Measurements from ENCODE around the gene MAVS.

The MAVS gene

GRCh38 chr20:3846378-3846739, 275 bp upstream of the MAVS start:
- Histone ChIP-seq H3K79me2 (ENCODE audit: insufficient read depth, low read length) (peaks cover 26% of the 10 kb centered on the region), H3K9ac (ENCODE audit: low read length) (peak overlapping the region; percentile 86), H3K36me3 (ENCODE audit: low read length) (no peaks in the 10 kb centered on the region), H3K9me3 (ENCODE audit: insufficient read depth, low read length) (no peaks in the 10 kb centered on the region), H2AFZ (ENCODE audit: low read depth, low read length, severe bottlenecking) (peak overlapping the region; percentile 74), H3K9me2 (replicated peaks; ENCODE audit: insufficient read depth, low read length) (no peaks in the 10 kb centered on the region), H3K27ac (ENCODE audit: low read depth, low read length) (no peak overlapping the region), H4K20me1 (ENCODE audit: low read depth, low read length) (no peaks in the 10 kb centered on the region), H3F3A (ENCODE audit: insufficient read depth) (peaks cover 5% of the 10 kb centered on the region; the same call in 1 of the 2 replicates), H3K4me2 (ENCODE audit: low read depth, low read length, poor library complexity, severe bottlenecking) (peak overlapping the region; percentile 94), H3K4me3 (ENCODE audit: insufficient read depth, low read length, poor library complexity, severe bottlenecking) (peak overlapping the region; percentile 71), H3K27me3 (ENCODE audit: low read length) (no peaks in the 10 kb centered on the region)
- TF ChIP-seq EZH2phosphoT487 (conservative IDR thresholded peaks at IDR 0.05; ENCODE audit: low read length): no peak
- TF ChIP-seq, protein P1, sequence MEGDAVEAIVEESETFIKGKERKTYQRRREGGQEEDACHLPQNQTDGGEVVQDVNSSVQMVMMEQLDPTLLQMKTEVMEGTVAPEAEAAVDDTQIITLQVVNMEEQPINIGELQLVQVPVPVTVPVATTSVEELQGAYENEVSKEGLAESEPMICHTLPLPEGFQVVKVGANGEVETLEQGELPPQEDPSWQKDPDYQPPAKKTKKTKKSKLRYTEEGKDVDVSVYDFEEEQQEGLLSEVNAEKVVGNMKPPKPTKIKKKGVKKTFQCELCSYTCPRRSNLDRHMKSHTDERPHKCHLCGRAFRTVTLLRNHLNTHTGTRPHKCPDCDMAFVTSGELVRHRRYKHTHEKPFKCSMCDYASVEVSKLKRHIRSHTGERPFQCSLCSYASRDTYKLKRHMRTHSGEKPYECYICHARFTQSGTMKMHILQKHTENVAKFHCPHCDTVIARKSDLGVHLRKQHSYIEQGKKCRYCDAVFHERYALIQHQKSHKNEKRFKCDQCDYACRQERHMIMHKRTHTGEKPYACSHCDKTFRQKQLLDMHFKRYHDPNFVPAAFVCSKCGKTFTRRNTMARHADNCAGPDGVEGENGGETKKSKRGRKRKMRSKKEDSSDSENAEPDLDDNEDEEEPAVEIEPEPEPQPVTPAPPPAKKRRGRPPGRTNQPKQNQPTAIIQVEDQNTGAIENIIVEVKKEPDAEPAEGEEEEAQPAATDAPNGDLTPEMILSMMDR (IDR thresholded peaks at IDR 0.05; ENCODE audit: insufficient read depth, low read length, poor library complexity, severe bottlenecking): no peak

GRCh38 chr20:3847429-3847940, 851 bp downstream of the MAVS start:
- peaks cover 5% of the 10 kb centered on the region; the same call in 1 of the 2 replicates for H3F3A ChIP-seq (ENCODE audit: insufficient read depth)
- no peaks in the 10 kb centered on the region for H3K9me3 ChIP-seq (ENCODE audit: insufficient read depth, low read length)
- peak overlapping the region; percentile 86 for H3K9ac ChIP-seq (ENCODE audit: low read length)
- H3K9me2 ChIP-seq (replicated peaks; ENCODE audit: insufficient read depth, low read length): no peaks in the 10 kb centered on the region
- no peaks in the 10 kb centered on the region for H3K27me3 ChIP-seq (ENCODE audit: low read length)
- H3K4me2 ChIP-seq (ENCODE audit: low read depth, low read length, poor library complexity, severe bottlenecking): peak overlapping the region; percentile 94
- peak overlapping the region; percentile 74 for H2AFZ ChIP-seq (ENCODE audit: low read depth, low read length, severe bottlenecking)
- H3K4me3 ChIP-seq (ENCODE audit: insufficient read depth, low read length, poor library complexity, severe bottlenecking): peak overlapping the region; percentile 71
- no peak for TF ChIP-seq EZH2phosphoT487 (conservative IDR thresholded peaks at IDR 0.05; ENCODE audit: low read length)
- TF ChIP-seq, protein P1 (IDR thresholded peaks at IDR 0.05; ENCODE audit: insufficient read depth, low read length, poor library complexity, severe bottlenecking): no peak
- H3K79me2 ChIP-seq (ENCODE audit: insufficient read depth, low read length): peaks cover 26% of the 10 kb centered on the region
- no peaks in the 10 kb centered on the region for H3K36me3 ChIP-seq (ENCODE audit: low read length)
- no peak overlapping the region; the same call in 1 of the 2 replicates for H3K27ac ChIP-seq (ENCODE audit: low read depth, low read length)
- H4K20me1 ChIP-seq (ENCODE audit: low read depth, low read length): no peaks in the 10 kb centered on the region

- Histone ChIP-seq H3K9ac (ENCODE audit: low read length) (no peak overlapping the region), H3K27me3 (ENCODE audit: low read length) (no peaks in the 10 kb centered on the region), H3K9me3 (ENCODE audit: insufficient read depth, low read length) (no peaks in the 10 kb centered on the region), H3K36me3 (ENCODE audit: low read length) (no peaks in the 10 kb centered on the region), H3K4me3 (ENCODE audit: insufficient read depth, low read length, poor library complexity, severe bottlenecking) (no peak overlapping the region), H3K9me2 (replicated peaks; ENCODE audit: insufficient read depth, low read length) (no peaks in the 10 kb centered on the region), H3K4me2 (ENCODE audit: low read depth, low read length, poor library complexity, severe bottlenecking) (no peak overlapping the region), H3K27ac (ENCODE audit: low read depth, low read length) (no peak overlapping the region), H2AFZ (ENCODE audit: low read depth, low read length, severe bottlenecking) (no peak overlapping the region), H3K79me2 (ENCODE audit: insufficient read depth, low read length) (peaks cover 26% of the 10 kb centered on the region), H3F3A (ENCODE audit: insufficient read depth) (0 out of 2 replicates have a peak, but pooled peaks cover 5% of the 10 kb centered on the region), H4K20me1 (ENCODE audit: low read depth, low read length) (no peaks in the 10 kb centered on the region)
- TF ChIP-seq, protein P1 (IDR thresholded peaks at IDR 0.05; ENCODE audit: insufficient read depth, low read length, poor library complexity, severe bottlenecking): no peak
Observed at GRCh38 chr20:3848565-3848964, 1.9 kb downstream of the MAVS start.
